Measurements from ENCODE around the gene MNS1. TPM values are rescaled to one million over a fixed set of nuclear protein-coding genes. Genes with fewer than 3 reads are reported as not detected.
A peak's percentile ranks its signal among the peaks of the same experiment; 100 is the strongest.

The MNS1 gene
- total and polyA plus RNA-seq, 2 experiments from 2014 or later = 2.9 to 16.9 TPM

DNA sequence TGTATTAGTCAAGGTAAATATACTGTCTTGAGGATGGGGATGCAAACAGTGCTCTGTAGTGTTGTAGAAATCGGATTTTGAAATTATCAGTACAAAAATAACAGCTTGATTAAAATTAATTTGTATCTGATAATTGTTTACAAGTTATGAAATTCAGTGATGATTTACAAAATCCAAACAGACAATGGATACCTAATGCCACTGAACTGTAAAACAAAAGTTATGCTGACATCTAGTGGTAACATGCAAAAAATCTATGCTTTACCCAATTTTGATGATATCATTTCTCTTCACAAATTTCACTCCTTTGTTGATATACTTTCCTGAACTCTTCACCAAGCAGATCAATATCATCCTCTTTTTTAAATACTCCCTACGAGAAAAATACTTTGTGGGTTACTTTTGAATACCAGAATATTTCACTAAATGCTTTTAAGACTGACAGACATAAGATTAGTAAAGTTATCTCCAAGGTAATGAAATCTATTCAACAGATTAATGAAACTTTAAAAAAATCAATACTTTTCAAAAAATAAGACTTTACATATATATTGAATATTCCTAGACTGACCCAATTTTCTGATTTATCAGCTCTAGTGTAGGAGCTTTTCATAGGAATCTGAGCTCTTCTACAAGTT is 36.0 kb downstream of the MNS1 start:
- H3K27me3 Mint-ChIP-seq (ENCODE audit: insufficient read depth, low read depth, poor library complexity) = no peaks in the 10 kb centered on the region
- H3K9me2 ChIP-seq (ENCODE audit: insufficient read depth) = no peaks in the 10 kb centered on the region
- no peak overlapping the region for H3K27ac ChIP-seq (ENCODE audit: low read depth)
- no peak for TF ChIP-seq JUNB (IDR thresholded peaks at IDR 0.05; ENCODE audit: unreplicated experiment)
- TF ChIP-seq CTCF (conservative IDR thresholded peaks at IDR 0.05; ENCODE audit: low read depth in 2 of 2) = peak in 1 of 2 experiments; percentile 78
- no peak overlapping the region for H3K4me2 ChIP-seq
- H3K4me1 ChIP-seq (ENCODE audit: insufficient read depth) = no peaks in the 10 kb centered on the region
- no peak overlapping the region for H2AFZ ChIP-seq
- H3K36me3 ChIP-seq (ENCODE audit: insufficient read depth) = no peaks in the 10 kb centered on the region
- no peak overlapping the region for H3K4me3 Mint-ChIP-seq
- H4K20me1 ChIP-seq (replicated peaks; ENCODE audit: insufficient read depth) = no peaks in the 10 kb centered on the region
- no peaks in the 10 kb centered on the region for H3K9me3 Mint-ChIP-seq
- H3K27ac Mint-ChIP-seq = no peak overlapping the region
- H3K4me3 ChIP-seq = no peak overlapping the region
- H3K36me3 Mint-ChIP-seq (ENCODE audit: low read depth) = no peaks in the 10 kb centered on the region; the same call in 2 of the 3 replicates
- H3K27me3 ChIP-seq (ENCODE audit: insufficient read depth) = no peaks in the 10 kb centered on the region
- DNase-seq (ENCODE audit: low spot score) = peak; percentile 52
- H3K79me2 ChIP-seq (replicated peaks; ENCODE audit: insufficient read depth) = no peaks in the 10 kb centered on the region
- H3F3A ChIP-seq (replicated peaks; ENCODE audit: low read depth) = no peaks in the 10 kb centered on the region
- no peaks in the 10 kb centered on the region for H3K4me1 Mint-ChIP-seq
- no peak for ATAC-seq

- no peak overlapping the region for H3K27ac ChIP-seq (ENCODE audit: low read depth)
- no peak overlapping the region for H3K4me3 ChIP-seq
- no peak overlapping the region for H3K27ac Mint-ChIP-seq
- peaks cover 3% of the 10 kb centered on the region for H3K27me3 Mint-ChIP-seq (ENCODE audit: insufficient read depth, low read depth, poor library complexity)
- DNase-seq (ENCODE audit: low spot score) (no peak), ATAC-seq (no peak)
- no peaks in the 10 kb centered on the region for H3K27me3 ChIP-seq (ENCODE audit: insufficient read depth)
- H3K36me3 Mint-ChIP-seq (ENCODE audit: low read depth) = no peaks in the 10 kb centered on the region
- H3K4me1 Mint-ChIP-seq = no peaks in the 10 kb centered on the region
- H3K4me1 ChIP-seq (ENCODE audit: insufficient read depth) = no peaks in the 10 kb centered on the region
- no peak overlapping the region for H2AFZ ChIP-seq
- no peak overlapping the region for H3K4me3 Mint-ChIP-seq
- H3K4me2 ChIP-seq = no peak overlapping the region
- no peaks in the 10 kb centered on the region for H3F3A ChIP-seq (replicated peaks; ENCODE audit: low read depth)
- H3K9me3 Mint-ChIP-seq = no peaks in the 10 kb centered on the region
- no peaks in the 10 kb centered on the region for H4K20me1 ChIP-seq (replicated peaks; ENCODE audit: insufficient read depth)
- no peaks in the 10 kb centered on the region for H3K36me3 ChIP-seq (ENCODE audit: insufficient read depth)
- no peaks in the 10 kb centered on the region for H3K9me2 ChIP-seq (ENCODE audit: insufficient read depth)
- no peaks in the 10 kb centered on the region for H3K79me2 ChIP-seq (replicated peaks; ENCODE audit: insufficient read depth)
- TF ChIP-seq EZH2 (IDR thresholded peaks at IDR 0.05; ENCODE audit: low read depth, unreplicated experiment) = no peak
- no peak for TF ChIP-seq CREB1 (CRISPR knock-in tag; IDR thresholded peaks at IDR 0.05; ENCODE audit: low read depth)
- TF ChIP-seq NANOG (IDR thresholded peaks at IDR 0.05; ENCODE audit: borderline replicate concordance) = no peak
These were observed 39.0 kb downstream of the MNS1 start for GRCh38 chr15:56425976-56426375.

DNA sequence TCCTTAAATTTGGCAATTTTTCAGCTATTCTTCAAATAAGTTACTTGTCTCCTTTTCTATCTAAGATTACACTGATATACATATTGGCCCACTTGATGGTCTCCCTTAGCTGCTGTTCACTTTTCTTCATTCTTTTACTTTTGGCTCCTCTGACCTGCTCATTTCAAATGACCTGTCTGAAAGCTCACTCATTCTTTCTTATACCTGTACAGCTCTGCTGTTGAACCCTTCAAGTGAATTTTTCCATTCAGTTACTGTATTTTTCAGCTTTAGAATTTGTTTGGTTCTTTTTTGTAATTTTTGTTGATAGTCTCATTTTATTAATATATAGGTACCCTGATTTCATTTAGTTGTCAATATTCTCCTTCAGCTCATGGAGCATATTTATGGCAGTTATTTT is 39.7 kb downstream of the MNS1 start:
- no peaks in the 10 kb centered on the region for H3K79me2 ChIP-seq (replicated peaks; ENCODE audit: insufficient read depth)
- H3K4me3 Mint-ChIP-seq = no peak overlapping the region
- no peaks in the 10 kb centered on the region for H3K27me3 ChIP-seq (ENCODE audit: insufficient read depth)
- no peaks in the 10 kb centered on the region for H3K4me1 ChIP-seq (ENCODE audit: insufficient read depth)
- no peaks in the 10 kb centered on the region for H3F3A ChIP-seq (replicated peaks; ENCODE audit: low read depth)
- H3K4me1 Mint-ChIP-seq = no peaks in the 10 kb centered on the region
- H3K36me3 ChIP-seq (ENCODE audit: insufficient read depth) = no peaks in the 10 kb centered on the region
- H3K27ac Mint-ChIP-seq = no peak overlapping the region
- H3K9me3 Mint-ChIP-seq = no peaks in the 10 kb centered on the region
- H3K27ac ChIP-seq (ENCODE audit: low read depth) = no peak overlapping the region
- no peak overlapping the region for H3K4me2 ChIP-seq
- DNase-seq (ENCODE audit: low spot score) (no peak), ATAC-seq (no peak)
- no peaks in the 10 kb centered on the region for H3K9me2 ChIP-seq (ENCODE audit: insufficient read depth)
- no peaks in the 10 kb centered on the region for H3K36me3 Mint-ChIP-seq (ENCODE audit: low read depth)
- H2AFZ ChIP-seq = no peak overlapping the region
- no peak overlapping the region for H3K4me3 ChIP-seq
- peaks cover 3% of the 10 kb centered on the region for H3K27me3 Mint-ChIP-seq (ENCODE audit: insufficient read depth, low read depth, poor library complexity)
- no peaks in the 10 kb centered on the region for H4K20me1 ChIP-seq (replicated peaks; ENCODE audit: insufficient read depth)
- TF ChIP-seq POLR2AphosphoS5 (IDR thresholded peaks at IDR 0.05; ENCODE audit: low read depth) (no peak), ZNF114 (CRISPR knock-in tag; IDR thresholded peaks at IDR 0.05) (no peak), CREB1 (CRISPR knock-in tag; IDR thresholded peaks at IDR 0.05; ENCODE audit: low read depth) (no peak), JUNB (IDR thresholded peaks at IDR 0.05; ENCODE audit: unreplicated experiment) (no peak), ZNF331 (CRISPR knock-in tag; IDR thresholded peaks at IDR 0.05; ENCODE audit: low read depth) (no peak), NANOG (IDR thresholded peaks at IDR 0.05; ENCODE audit: borderline replicate concordance) (no peak), EZH2phosphoT487 (IDR thresholded peaks at IDR 0.05; ENCODE audit: unreplicated experiment) (no peak), ETS1 (IDR thresholded peaks at IDR 0.05) (no peak)

All from GM23338 (cell line).